IMR-90 (cell line): Measurements from ENCODE around the gene GARIN5A. TPM values are rescaled to one million over a fixed set of nuclear protein-coding genes. Genes with fewer than 3 reads are reported as not detected.

Experiments
- ATAC-seq: fragments of 200-7000 bp; cut with Tn5 transposase; 2 replicates; pipeline ENCODE4 v1.9.1; 2020; ENCODE audit warnings: low read depth, mild to moderate bottlenecking, moderate library complexity
- BruUV-seq: library from RNA; stranded (reverse); fragments of 400-500 nt; replicated peaks from 2 replicates; lab custom pipeline; 2021; lab: Mats Ljungman, UMichigan
- CTCF ChIA-PET: fragments of 300-600 bp; formaldehyde crosslinking; extraction: SDS; loops from one replicate; lab custom pipeline; 2021; ENCODE audit warnings: antibody characterized with exemption; lab: Yijun Ruan, JAX
- POLR2A ChIA-PET: fragments of 300-600 bp; sonication (Branson Sonifier 250); formaldehyde crosslinking; loops from one replicate; lab custom pipeline; 2022; ENCODE audit warnings: antibody characterized with exemption; ENCODE audit not compliant: unreplicated experiment; lab: Charles Lee
- DNase-seq: peaks from one replicate; pipeline ENCODE4 v3.0.0; 2013
- H2AFZ ChIP-seq: replicated peaks from 2 replicates; pipeline ENCODE3; 2013; ENCODE audit warnings: low read length, mild to moderate bottlenecking; ENCODE audit not compliant: poor library complexity
- H2AK5ac ChIP-seq: 2 replicates; pipeline ENCODE4 v1.6.1; 2013; ENCODE audit warnings: low read depth, low read length, inconsistent platforms
- H2AK9ac ChIP-seq: replicated peaks from 2 replicates; pipeline ENCODE3; 2013; ENCODE audit warnings: mild to moderate bottlenecking, low read depth, low read length, moderate library complexity; ENCODE audit not compliant: poor library complexity
- H2BK120ac ChIP-seq: 2 replicates; pipeline ENCODE4 v1.6.1; 2013; ENCODE audit warnings: low read depth, low read length, inconsistent platforms
- H2BK15ac ChIP-seq: 3 replicates; pipeline ENCODE4 v1.6.1; 2013; ENCODE audit warnings: low read depth, low read length, inconsistent platforms
- H2BK20ac ChIP-seq: 2 replicates; pipeline ENCODE4 v1.6.1; 2013; ENCODE audit warnings: low read depth, mild to moderate bottlenecking, inconsistent platforms, low read length, moderate library complexity
- H2BK5ac ChIP-seq: 2 replicates; pipeline ENCODE4 v1.6.1; 2013; ENCODE audit warnings: mild to moderate bottlenecking, low read depth, low read length, inconsistent platforms; ENCODE audit not compliant: poor library complexity, severe bottlenecking
- H3K14ac ChIP-seq: replicated peaks from 2 replicates; pipeline ENCODE4 v1.6.1; 2013; ENCODE audit warnings: low read depth, low read length, inconsistent platforms
- H3K18ac ChIP-seq: 2 replicates; pipeline ENCODE4 v1.6.1; 2013; ENCODE audit warnings: low read depth, low read length, control low read depth
- H3K23ac ChIP-seq: 2 replicates; pipeline ENCODE4 v1.6.1; 2013; ENCODE audit warnings: low read depth, low read length, inconsistent platforms
- H3K27ac ChIP-seq: 2 replicates; pipeline ENCODE4 v1.5.1; 2013; ENCODE audit warnings: mild to moderate bottlenecking, control low read depth, low read length; ENCODE audit not compliant: insufficient read depth
- H3K27me3 ChIP-seq: 2 replicates; pipeline ENCODE4 v1.6.1; 2013; ENCODE audit warnings: low read length; ENCODE audit not compliant: control insufficient read depth, insufficient read depth
- H3K36me3 ChIP-seq: 2 replicates; pipeline ENCODE4 v1.6.1; 2013; ENCODE audit warnings: low read length, mixed read lengths; ENCODE audit not compliant: control insufficient read depth, insufficient read depth
- H3K4ac ChIP-seq: 2 replicates; pipeline ENCODE4 v1.6.1; 2013; ENCODE audit warnings: low read depth, low read length, inconsistent platforms
- H3K4me1 ChIP-seq: 2 replicates; pipeline ENCODE4 v1.6.1; 2013; ENCODE audit warnings: low read length, mixed read lengths; ENCODE audit not compliant: control insufficient read depth, insufficient read depth
- H3K4me2 ChIP-seq: 2 replicates; pipeline ENCODE4 v1.6.1; 2013; ENCODE audit warnings: low read depth, mild to moderate bottlenecking, control low read depth, low read length, moderate library complexity
- H3K4me3 ChIP-seq: 2 replicates; pipeline ENCODE4 v1.5.1; 2013; ENCODE audit warnings: low read depth, mild to moderate bottlenecking, control low read depth, low read length, moderate library complexity; ENCODE audit not compliant: insufficient read depth
- H3K56ac ChIP-seq: 2 replicates; pipeline ENCODE4 v1.6.1; 2013; ENCODE audit warnings: low read length, inconsistent platforms; ENCODE audit not compliant: insufficient read depth; ENCODE audit errors: extremely low read depth
- H3K79me1 ChIP-seq, 2 experiments: 2 replicates each; pipeline ENCODE4 v1.6.1; 2013; ENCODE audit warnings: low read length in 2 of 2, inconsistent platforms in 1 of 2, low read depth in 1 of 2
- H3K9ac ChIP-seq: 2 replicates; pipeline ENCODE4 v1.6.1; 2013; ENCODE audit warnings: low read depth, low read length, control low read depth
- H3K9me1 ChIP-seq: 2 replicates; pipeline ENCODE4 v1.6.1; 2013; ENCODE audit warnings: low read length, inconsistent platforms; ENCODE audit not compliant: insufficient read depth
- H3K9me3 ChIP-seq: 2 replicates; pipeline ENCODE4 v1.6.1; 2013; ENCODE audit warnings: low read length; ENCODE audit not compliant: control insufficient read depth, insufficient read depth
- H4K20me1 ChIP-seq: 2 replicates; pipeline ENCODE4 v1.6.1; 2013; ENCODE audit warnings: low read length, inconsistent platforms; ENCODE audit not compliant: insufficient read depth
- H4K5ac ChIP-seq: 2 replicates; pipeline ENCODE4 v1.6.1; 2013; ENCODE audit warnings: mild to moderate bottlenecking, low read depth, low read length, control low read depth
- H4K8ac ChIP-seq, 2 experiments: 2 replicates each; pipeline ENCODE4 v1.6.1; 2013; ENCODE audit warnings: low read depth in 2 of 2, low read length in 2 of 2, control low read depth in 1 of 2, inconsistent platforms in 1 of 2
- H4K91ac ChIP-seq: 2 replicates; pipeline ENCODE4 v1.6.1; 2013; ENCODE audit warnings: low read depth, low read length, inconsistent platforms; ENCODE audit not compliant: insufficient read depth
- ELK1 ChIP-seq: fragments of 150-350 bp; IDR thresholded peaks from 2 replicates; pipeline ENCODE4 v1.6.1; 2016; ENCODE audit warnings: low read depth, mild to moderate bottlenecking, low read length, moderate library complexity, borderline replicate concordance
- FOS ChIP-seq: fragments of 150-350 bp; IDR thresholded peaks from 2 replicates; pipeline ENCODE4 v1.6.1; 2016; ENCODE audit warnings: low read depth, low read length
- MAFK ChIP-seq: IDR thresholded peaks from 2 replicates; pipeline ENCODE4 v1.6.1; 2012; ENCODE audit warnings: low read depth, low read length, improper control_type of control experiment
- NFE2L2 ChIP-seq: fragments of 150-350 bp; IDR thresholded peaks from 2 replicates; pipeline ENCODE4 v1.6.1; 2016; ENCODE audit warnings: low read depth, mild to moderate bottlenecking, low read length
- RAD21 ChIP-seq: IDR thresholded peaks from 2 replicates; pipeline ENCODE4 v1.6.1; 2012; ENCODE audit warnings: low read length, improper control_type of control experiment
- RCOR1 ChIP-seq: IDR thresholded peaks from 2 replicates; pipeline ENCODE4 v1.6.1; 2012; ENCODE audit warnings: mild to moderate bottlenecking, low read length, improper control_type of control experiment; ENCODE audit not compliant: insufficient replicate concordance
- SMC3 ChIP-seq: fragments of 150-350 bp; IDR thresholded peaks from 2 replicates; pipeline ENCODE4 v1.6.1; 2016; ENCODE audit warnings: low read depth, mild to moderate bottlenecking, antibody characterized with exemption, low read length, moderate library complexity
- WGBS, 2 experiments: methylation state at CpG; one replicate each; pipeline versions ENCODE4 v1.1.5 to v1.1.7; 2013; ENCODE audit warnings: missing lambda C conversion rate in 2 of 2; ENCODE audit not compliant: insufficient read length in 1 of 2; ENCODE audit errors: extremely low coverage in 2 of 2; 5-methylcytosine and 5-hydroxymethylcytosine counted together
- dilution Hi-C: fragments of 300-500 bp; cut with HindIII; formaldehyde crosslinking; loops from one replicate; pipeline ENCODE4 v1.14.3; 2018; ENCODE audit warnings: low sequenced_read_pairs; ENCODE audit not compliant: unreplicated experiment
- in situ Hi-C: fragments of 300-500 bp; cut with MboI; formaldehyde crosslinking; loops from 3 replicates; pipeline ENCODE4 v1.14.3; 2019; ENCODE audit warnings: low sequenced_read_pairs, inconsistent platforms, mixed read lengths
- intact Hi-C: fragments of 100-400 bp; cut with micrococcal nuclease; formaldehyde crosslinking; loops from 2 replicates; pipeline ENCODE4 v1.10.0; 2022
- polyA plus RNA-seq, 3 experiments: library from polyadenylated mRNA; depleted of rRNA; stranded (reverse); fragments of >200 nt; gene quantifications; 2 replicates each; pipeline ENCODE4 v1.2.3, GENCODE V29; 2012; ENCODE audit warnings: low replicate concordance in 1 of 3
- total RNA-seq: library from RNA; depleted of rRNA; stranded (reverse); fragments of >200 nt; gene quantifications from 2 replicates; pipeline ENCODE4 v1.2.3, GENCODE V29; 2012

GARIN5A gene
- total and polyA plus RNA-seq, 2 of the 4 experiments (the other 2 are of a cell fraction), result 0.53 TPM; not detected in 1

DNA sequence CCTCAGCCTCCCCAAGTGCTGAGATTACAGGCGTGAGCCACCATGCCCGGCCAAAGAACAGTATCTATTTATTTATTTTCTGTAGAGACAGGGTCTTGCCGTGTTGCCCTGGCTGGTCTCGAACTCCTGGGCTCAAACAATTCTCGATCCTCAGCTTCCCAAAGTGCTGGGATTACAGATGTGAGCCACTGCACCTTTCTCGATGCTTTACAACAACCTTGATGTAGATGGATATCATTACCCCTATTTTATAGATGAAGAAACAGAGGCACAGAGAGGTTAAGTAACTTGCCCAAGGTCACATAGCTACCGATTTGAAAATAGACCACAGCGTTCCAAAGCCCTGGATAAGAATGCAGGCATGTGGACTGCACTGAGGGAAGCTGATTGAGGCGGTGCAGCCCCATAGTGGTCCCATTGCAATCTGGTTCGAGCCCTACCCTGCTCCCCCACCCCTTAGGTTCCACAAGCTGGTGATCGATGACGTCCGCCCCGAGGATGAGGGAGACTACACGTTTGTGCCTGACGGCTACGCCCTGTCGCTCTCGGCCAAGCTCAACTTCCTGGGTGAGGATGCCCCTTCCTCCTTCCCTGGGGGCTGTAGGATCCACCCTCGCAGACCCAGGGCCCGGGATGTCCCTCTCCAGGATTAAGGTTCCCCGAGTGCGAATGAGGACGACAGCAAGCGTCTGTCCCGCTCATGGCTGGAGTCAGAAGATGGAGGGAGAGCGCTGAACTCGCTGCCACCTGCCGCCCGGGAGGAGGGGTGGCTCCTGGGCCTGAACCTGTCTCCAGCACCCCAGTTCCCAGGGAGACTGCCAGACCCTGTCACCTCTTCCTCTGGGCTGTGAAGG, 26.1 kb downstream of the GARIN5A start:
- no peak overlapping the region for H3K23ac ChIP-seq
- ATAC-seq, result no peak
- ChIA-PET CTCF (no interaction called here), POLR2A (no interaction called here)
- H4K8ac ChIP-seq, result no peak overlapping the region
- no peak overlapping the region for H2AK9ac ChIP-seq
- dilution Hi-C loops, result no loop called here
- H3K18ac ChIP-seq, result no peak overlapping the region
- H3K36me3 ChIP-seq, result no peaks in the 10 kb centered on the region
- no peak overlapping the region for H3K9ac ChIP-seq
- no peak overlapping the region for H3K14ac ChIP-seq
- in situ Hi-C loops, result no loop called here
- no peak overlapping the region for H3K56ac ChIP-seq
- H2BK15ac ChIP-seq, result no peak overlapping the region
- intact Hi-C loops, result no loop called here
- no peak overlapping the region for H3K4ac ChIP-seq
- no peak overlapping the region for H3K4me3 ChIP-seq
- peak overlapping the region; percentile 32 for H2AFZ ChIP-seq
- H4K20me1 ChIP-seq, result no peaks in the 10 kb centered on the region
- H3K4me1 ChIP-seq, result no peaks in the 10 kb centered on the region
- H3K79me1 ChIP-seq, result no peaks in the 10 kb centered on the region
- H3K4me2 ChIP-seq, result no peak overlapping the region
- no peak overlapping the region for H2BK120ac ChIP-seq
- H2AK5ac ChIP-seq, result no peak overlapping the region
- DNase-seq, result no peak
- H4K91ac ChIP-seq, result no peak overlapping the region
- no peaks in the 10 kb centered on the region for H3K9me3 ChIP-seq
- TF ChIP-seq NFE2L2 (no peak), SMC3 (no peak), FOS (no peak), MAFK (no peak), ELK1 (no peak), RCOR1 (no peak), RAD21 (no peak)
- H4K5ac ChIP-seq, result no peak overlapping the region
- no TSS peak for BruUV-seq
- H3K27ac ChIP-seq, result no peak overlapping the region
- 48% methylated on average over 10 of the region's 30 CpGs; no CpG with 5 or more reads in 1 of the 2 experiments for WGBS, 2 experiments
- no peaks in the 10 kb centered on the region for H3K9me1 ChIP-seq
- H2BK20ac ChIP-seq, result no peak overlapping the region
- H3K27me3 ChIP-seq, result peaks cover 2% of the 10 kb centered on the region; the same call in 1 of the 2 replicates
- H2BK5ac ChIP-seq, result no peak overlapping the region
